ENCODE measurements around the gene MIA. TPM values are rescaled to one million over a fixed set of nuclear protein-coding genes. Genes with fewer than 3 reads are reported as not detected.

Gene MIA
- total RNA-seq, 1 experiment from 2014 or later: not detected

- Histone ChIP-seq H2AK5ac (ENCODE audit: insufficient read length, low read length) (no peak overlapping the region), H4K5ac (ENCODE audit: insufficient read length, low read depth, low read length) (no peak overlapping the region), H2BK15ac (ENCODE audit: low read depth, low read length) (no peak overlapping the region), H3K9me3 (ENCODE audit: control insufficient read depth, low read depth, low read length) (no peaks in the 10 kb centered on the region), H2BK5ac (ENCODE audit: insufficient read length, low read length) (no peak overlapping the region), H3K56ac (ENCODE audit: insufficient read length, low read depth, low read length) (no peak overlapping the region), H3K23me2 (ENCODE audit: insufficient read length, low read depth, low read length, poor library complexity, severe bottlenecking) (peaks cover 9% of the 10 kb centered on the region), H3T11ph (ENCODE audit: low read length) (no peak overlapping the region), H3K4me1 (ENCODE audit: insufficient read depth, low read length) (peaks cover 4% of the 10 kb centered on the region; the same call in 1 of the 2 replicates), H2AFZ (ENCODE audit: low read length) (no peak overlapping the region), H4K20me1 (ENCODE audit: control insufficient read depth, insufficient read depth, insufficient read length) (peaks cover 2% of the 10 kb centered on the region), H2BK120ac (ENCODE audit: low read depth, low read length, poor library complexity, severe bottlenecking) (no peak overlapping the region), H2BK20ac (ENCODE audit: low read depth, low read length, poor library complexity, severe bottlenecking) (no peak overlapping the region), H3K4me2 (ENCODE audit: insufficient read depth, insufficient read length, low read length) (peak overlapping the region; percentile 82), H3K4ac (ENCODE audit: low read depth, low read length) (no peak overlapping the region), H4K8ac (replicated peaks; ENCODE audit: insufficient read length, low read depth, low read length) (no peak overlapping the region), H3K27ac (ENCODE audit: insufficient read length, low read depth, low read length) (no peak overlapping the region), H3K79me1 (ENCODE audit: insufficient read depth, low read depth, low read length, poor library complexity, severe bottlenecking) (peaks cover 8% of the 10 kb centered on the region), H3K9ac (ENCODE audit: extremely low read depth, insufficient read length, low read length) (peak overlapping the region; percentile 87), H3K14ac (ENCODE audit: insufficient read depth, low read length) (peak overlapping the region; percentile 62), H3K18ac (ENCODE audit: insufficient read length, low read depth, low read length) (peak overlapping the region; percentile 80), H4K91ac (ENCODE audit: insufficient read length, low read depth, low read length) (no peak overlapping the region), H3K79me2 (ENCODE audit: insufficient read depth, low read length) (peaks cover 22% of the 10 kb centered on the region; the same call in 1 of the 2 replicates), H2BK12ac (ENCODE audit: insufficient read length, low read depth, low read length) (no peak overlapping the region), H3K27me3 (ENCODE audit: insufficient read depth, low read length) (no peaks in the 10 kb centered on the region), H3K23ac (ENCODE audit: insufficient read length, low read depth, low read length) (no peak overlapping the region)
- no peak for DNase-seq
- no peak for TF ChIP-seq CTCF (conservative IDR thresholded peaks at IDR 0.05)
- H3K4me3 Mint-ChIP-seq: peak overlapping the region; percentile 93 to 96
- H3K4me1 Mint-ChIP-seq: peaks cover 40 to 52% of the 10 kb centered on the region in 2 experiments
- H3K36me3 Mint-ChIP-seq (ENCODE audit: insufficient read depth in 1 of 3, low read depth in 3 of 3): peaks cover 16 to 41% (median 40%) of the 10 kb centered on the region in 3 experiments; a peak in 6 of 7 replicates
- H3K9me3 Mint-ChIP-seq: no peaks in the 10 kb centered on the region; a peak in 2 of 5 replicates
- peak overlapping the region; percentile 94 to 98 (median 95) for H3K27ac Mint-ChIP-seq
- no CpG with 5 or more reads among the region's 40 CpGs for WGBS (ENCODE audit: extremely low coverage, insufficient read length, low lambda C conversion rate)
- H3K27me3 Mint-ChIP-seq (ENCODE audit: low read depth): no peaks in the 10 kb centered on the region; the same call in none of the 2 replicates
Measured at GRCh38 chr19:40799558-40800338, 24.4 kb downstream of the MIA start.
